Measurements from ENCODE around the gene PDE11A.

The PDE11A gene

DNA sequence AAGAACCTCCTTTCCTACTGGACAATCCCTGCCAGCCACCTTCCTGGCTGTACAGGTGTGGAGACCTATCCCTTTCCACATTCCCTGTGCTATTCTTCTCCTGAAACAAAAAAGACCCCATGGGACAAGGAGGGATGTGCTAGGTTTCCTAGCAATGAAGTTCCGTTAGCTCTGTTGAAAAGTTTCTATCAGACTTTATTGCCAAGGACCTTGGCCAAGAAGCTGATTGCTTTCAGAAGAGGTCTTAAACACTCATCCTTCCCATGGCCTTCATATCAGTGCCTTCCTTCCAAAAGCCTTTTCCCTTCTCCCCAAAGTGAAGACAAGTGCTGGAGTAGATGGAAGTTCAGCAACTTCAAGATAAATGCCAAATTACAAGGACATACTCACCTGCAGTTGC, 485.2 kb downstream of the PDE11A start:
- DNase-seq, result no peak

DNA sequence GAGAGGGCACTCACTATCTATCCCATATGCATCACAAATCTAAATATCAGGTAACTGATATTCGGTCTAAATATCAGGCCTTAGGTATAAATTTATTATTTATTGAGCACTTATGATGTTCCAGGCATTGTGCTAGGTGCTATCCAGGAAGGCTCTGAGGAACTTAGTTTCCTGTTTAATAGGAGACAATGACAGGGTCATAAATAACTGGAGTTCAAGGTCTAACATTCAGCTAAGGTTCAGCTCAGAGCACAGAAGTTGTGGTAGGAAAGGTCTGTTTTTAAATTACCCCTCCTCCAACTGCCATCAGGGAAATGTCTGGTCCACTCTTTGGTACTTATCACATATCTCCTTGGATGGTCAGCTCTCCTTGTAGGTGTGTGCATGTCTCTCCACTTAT, 486.4 kb downstream of the PDE11A start:
- no peak for DNase-seq

DNA sequence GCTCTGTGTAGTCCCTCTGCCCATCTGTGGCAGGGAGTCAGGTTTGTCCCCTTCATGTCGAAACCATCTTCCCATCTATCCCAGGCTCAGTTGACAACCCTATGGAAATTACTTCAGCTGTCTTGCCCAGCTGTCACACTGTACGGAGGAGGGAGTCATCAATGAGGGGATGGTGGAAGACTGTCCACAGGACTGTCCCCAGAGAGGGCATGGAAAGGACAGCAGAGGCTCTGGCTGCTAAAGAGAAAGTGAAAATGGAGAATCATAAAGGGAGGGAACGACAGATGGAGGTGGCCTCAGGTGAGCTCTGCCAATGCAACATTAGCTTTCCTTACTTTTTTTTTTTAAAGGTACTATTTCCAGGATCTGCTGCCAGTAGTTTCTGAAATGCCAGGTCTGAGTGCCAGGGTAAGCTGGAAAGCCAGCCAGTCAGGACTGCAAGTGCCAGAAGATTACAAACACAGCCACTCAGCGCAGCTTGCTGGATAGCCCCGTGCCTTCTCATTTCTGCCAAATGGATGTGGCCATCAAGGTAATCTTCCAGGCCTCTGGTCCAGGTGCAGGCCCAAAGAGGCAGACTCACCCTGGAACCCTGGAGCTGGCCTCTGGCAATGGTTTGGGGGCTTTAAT, 487.2 kb downstream of the PDE11A start:
- DNase-seq, result no peak

DNA sequence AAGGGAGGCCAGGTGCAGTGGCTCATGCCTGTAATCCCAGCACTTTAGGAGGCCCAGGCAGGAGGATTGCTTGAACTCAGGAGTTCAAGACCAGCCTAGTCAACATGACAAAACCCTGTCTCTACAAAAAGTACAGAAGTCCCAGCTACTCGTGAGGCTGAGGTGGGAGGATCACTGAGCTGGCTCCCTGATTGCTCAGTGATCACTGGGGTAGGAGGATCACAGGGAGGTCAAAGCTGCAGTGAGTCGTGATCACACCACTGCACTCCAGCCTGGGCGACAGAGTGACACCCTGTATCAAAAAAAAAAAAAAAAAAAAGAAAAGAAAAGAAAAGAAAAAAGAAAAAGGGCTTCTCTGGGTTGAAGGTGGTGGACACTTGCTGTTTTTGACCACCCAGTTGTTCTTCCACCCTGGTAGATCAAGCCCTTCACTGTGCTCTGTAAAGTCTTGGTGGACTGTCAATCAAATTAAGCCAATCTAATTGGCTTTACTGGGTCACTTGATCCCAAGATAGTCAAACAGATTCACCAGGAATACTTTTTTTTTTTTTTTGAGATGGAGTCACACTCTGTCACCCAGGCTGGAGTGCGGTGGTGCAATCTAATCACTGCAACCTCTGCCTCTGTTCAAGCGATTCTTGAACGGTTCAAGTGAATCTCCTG, 488.4 kb downstream of the PDE11A start:
- no peak for DNase-seq

DNA sequence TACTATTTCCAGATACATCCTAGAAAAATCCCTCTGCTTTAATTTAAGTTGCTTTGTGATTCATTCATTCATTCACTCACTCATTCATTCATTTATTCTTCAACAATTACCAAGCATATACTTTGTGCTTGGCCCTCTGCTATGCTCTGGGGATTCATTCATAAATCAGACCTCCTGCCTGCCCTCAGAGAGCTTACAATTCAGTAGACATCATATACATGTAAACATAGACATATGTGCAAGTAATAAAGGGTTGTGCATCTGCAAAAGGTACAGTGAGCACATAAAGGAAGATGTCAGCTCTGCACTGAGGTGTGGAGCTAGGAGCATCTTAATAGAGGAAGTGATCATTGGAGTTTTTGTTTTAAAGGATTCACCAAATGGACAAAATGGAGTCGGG, 490.6 kb downstream of the PDE11A start:
- DNase-seq, result no peak

DNA sequence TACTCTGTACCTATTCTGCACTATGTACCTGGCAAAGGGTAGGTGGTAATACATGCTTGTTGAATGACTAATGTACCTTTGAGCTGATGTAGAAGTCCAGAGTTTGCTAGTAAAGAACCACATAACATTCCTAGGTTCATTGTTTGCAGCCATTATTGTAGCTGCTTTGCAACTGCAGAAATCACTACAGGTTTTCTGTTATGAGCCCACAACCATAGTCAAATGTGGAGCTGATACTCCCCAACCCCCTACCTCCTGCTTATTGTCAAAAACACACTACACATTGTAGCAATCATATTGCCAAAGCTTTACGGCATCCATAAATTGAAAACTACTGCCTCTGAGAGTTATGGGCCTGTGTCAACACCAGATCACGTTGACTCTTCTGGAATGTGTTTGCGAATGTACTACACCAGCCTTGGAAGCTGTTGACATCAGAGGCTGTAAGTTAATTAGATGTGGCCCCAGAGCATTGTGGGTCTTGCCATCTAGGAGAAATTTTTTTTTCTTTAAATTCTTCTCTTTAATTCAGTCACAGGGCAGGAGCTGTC, 493.0 kb downstream of the PDE11A start:
- no peak for DNase-seq

DNA sequence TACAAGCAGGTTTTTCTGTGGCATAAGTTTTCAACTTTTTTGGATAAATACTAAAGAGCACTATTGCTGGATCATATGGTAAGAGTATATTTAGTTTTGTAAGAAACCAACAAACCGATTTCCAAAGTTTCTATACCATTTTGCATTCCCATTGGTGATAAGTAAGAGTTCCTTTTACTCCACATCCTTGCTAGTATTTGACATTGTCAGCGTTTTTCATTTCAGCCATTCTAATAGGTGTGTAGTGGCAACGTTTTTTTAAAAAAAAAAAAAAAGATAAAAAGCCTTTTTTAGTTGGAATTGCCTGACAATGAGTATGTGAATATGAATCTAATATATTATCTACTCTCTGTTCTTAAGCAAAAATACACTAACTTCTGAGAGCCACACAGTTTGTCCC, 494.1 kb downstream of the PDE11A start:
- no peak for DNase-seq

DNA sequence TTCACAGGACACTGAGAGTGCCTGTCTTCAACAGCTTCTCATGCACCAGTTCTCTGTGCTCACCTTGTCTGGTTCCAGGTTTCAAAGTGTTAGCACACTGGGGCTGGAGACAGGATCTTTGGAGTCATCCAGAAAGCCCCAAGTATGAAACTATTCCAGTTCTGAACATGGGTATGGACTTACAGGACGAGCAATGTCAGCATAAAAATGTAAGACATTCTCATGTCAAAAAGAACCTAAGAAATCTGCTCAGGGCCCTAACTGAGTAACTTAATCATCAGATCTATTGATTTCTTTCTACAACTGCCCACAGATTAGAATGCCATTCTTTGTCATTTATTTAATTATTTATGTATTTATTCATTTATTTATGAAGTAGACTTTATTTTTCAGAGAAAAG, 495.5 kb downstream of the PDE11A start:
- no peak for DNase-seq

DNA sequence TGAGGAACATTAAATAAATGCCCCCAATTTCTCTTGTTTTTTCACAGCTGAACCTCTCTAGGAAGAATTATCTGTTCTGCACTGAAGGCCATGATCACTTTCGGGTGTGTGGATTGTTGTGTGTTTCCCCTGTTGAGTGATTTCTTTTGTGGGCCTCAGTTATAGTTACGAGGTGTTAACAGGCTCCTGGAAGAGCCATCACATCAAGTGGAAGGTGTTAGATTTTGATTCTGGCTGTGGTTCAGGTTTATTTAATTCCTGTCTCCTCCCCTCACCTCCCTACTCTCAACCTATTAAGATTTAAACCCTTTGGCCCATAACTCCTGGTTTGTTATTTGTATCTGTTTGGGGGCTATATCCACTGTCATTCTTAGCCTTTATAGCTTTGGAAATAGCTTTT, 497.2 kb downstream of the PDE11A start:
- DNase-seq, result no peak

DNA sequence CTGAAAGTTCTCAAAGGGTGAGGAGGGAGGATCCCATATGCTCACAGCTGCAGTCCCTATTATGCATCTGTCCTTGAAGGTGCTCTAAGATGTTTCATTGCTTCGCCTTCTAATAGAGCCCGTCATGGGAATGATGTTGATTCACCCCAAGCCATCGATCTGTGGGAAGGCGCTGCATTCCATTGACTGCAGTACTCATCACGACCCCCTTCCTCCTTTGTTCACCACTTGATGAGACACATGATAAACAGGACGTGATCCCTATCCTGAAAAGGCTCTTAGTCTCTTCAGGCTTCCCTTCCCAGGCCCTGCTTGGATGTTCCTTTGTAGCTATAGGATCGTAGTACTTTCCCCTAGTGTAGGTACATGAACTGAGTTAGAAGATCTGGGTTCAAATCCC, 498.2 kb downstream of the PDE11A start:
- no peak for DNase-seq

Measured in GF-D8 (cell line).